DMS53 treated with DMSO at 0.1 percent for 48 hours (cell line): ENCODE data around the gene STAT6.
"Not testable (repeated sequence)": the region's sequence is repeated elsewhere in the genome, so short reads cannot be mapped to it uniquely, and the experiment has no call there.

Experiments used
- DNase-seq: peaks from one replicate; lab custom pipeline; 2025; ENCODE audit not compliant: unreplicated experiment; lab: John Stamatoyannopoulos, UW

STAT6 gene

GRCh38 chr12:57127101-57127725 is 16.1 kb upstream of the STAT6 start:
- peak; percentile 84 for DNase-seq

- DNase-seq: no peak
Observed at GRCh38 chr12:57126561-57126960, 15.4 kb upstream of the STAT6 start.

- DNase-seq: no peak
Observed at GRCh38 chr12:57126061-57126460, 14.9 kb upstream of the STAT6 start.

GRCh38 chr12:57124261-57124877 is 13.2 kb upstream of the STAT6 start:
- DNase-seq: peak; percentile 82

GRCh38 chr12:57123813-57124212 is 12.7 kb upstream of the STAT6 start:
- DNase-seq: no peak

- not testable (repeated sequence) for DNase-seq
Observed at GRCh38 chr12:57120718-57121117, 9.6 kb upstream of the STAT6 start.

GRCh38 chr12:57119294-57120085 is 8.3 kb upstream of the STAT6 start:
- no peak for DNase-seq

GRCh38 chr12:57118711-57119271 is 7.6 kb upstream of the STAT6 start:
- no peak for DNase-seq

GRCh38 chr12:57116580-57117281 is 5.6 kb upstream of the STAT6 start:
- no peak for DNase-seq

- DNase-seq: no peak
Observed at GRCh38 chr12:57112492-57113294, 1.5 kb upstream of the STAT6 start.

GRCh38 chr12:57110104-57111030 is 795 bp downstream of the STAT6 start:
- no peak for DNase-seq

GRCh38 chr12:57109207-57110103 is 1.7 kb downstream of the STAT6 start:
- DNase-seq: no peak

GRCh38 chr12:57107456-57108155 is 3.6 kb downstream of the STAT6 start:
- no peak for DNase-seq

GRCh38 chr12:57106021-57106708 is 5.0 kb downstream of the STAT6 start:
- DNase-seq: no peak

GRCh38 chr12:57105011-57105753 is 6.0 kb downstream of the STAT6 start:
- DNase-seq: no peak

- no peak for DNase-seq
Observed at GRCh38 chr12:57104292-57104910, 6.8 kb downstream of the STAT6 start.
